GM12878 (cell line): ENCODE measurements around the gene DHX57. TPM values are rescaled to one million over a fixed set of nuclear protein-coding genes. Genes with fewer than 3 reads are reported as not detected.

Experiments used
- ATAC-seq: fragments of 200-7000 bp; cut with Tn5 transposase; 3 replicates; pipeline ENCODE4 v1.9.1; 2020; ENCODE audit warnings: mild to moderate bottlenecking, moderate library complexity
- BruUV-seq: library from RNA; stranded (reverse); fragments of 400-500 nt; replicated peaks from 2 replicates; lab custom pipeline; 2021; lab: Mats Ljungman, UMichigan
- CTCF ChIA-PET: fragments of 300-600 bp; sonication (Branson Sonifier 250); formaldehyde crosslinking; extraction: SDS; loops from one replicate; lab custom pipeline; 2021; ENCODE audit warnings: inconsistent platforms; lab: Yijun Ruan, JAX
- POLR2A ChIA-PET: fragments of 350-600 bp; formaldehyde crosslinking; extraction: SDS; loops from one replicate; lab custom pipeline; 2021; ENCODE audit warnings: inconsistent platforms; lab: Charles Lee
- RAD21 ChIA-PET: fragments of 300-600 bp; sonication (Branson Sonifier 250); formaldehyde crosslinking; loops from one replicate; lab custom pipeline; 2023; ENCODE audit warnings: antibody characterized with exemption; ENCODE audit not compliant: unreplicated experiment; lab: Charles Lee
- SMC1A ChIA-PET: fragments of 300-600 bp; sonication (Branson Sonifier 250); formaldehyde crosslinking; loops from one replicate; lab custom pipeline; 2023; ENCODE audit not compliant: unreplicated experiment, uncharacterized antibody; lab: Charles Lee
- DNase-seq: peaks from one replicate; pipeline ENCODE4 v3.0.0-alpha.2; 2011; ENCODE audit warnings: low read depth, low spot score
- FAIRE-seq: peaks from 3 replicates; lab custom pipeline; 2011; peaks lifted over from hg19 to GRCh38; lab: Jason Lieb, UNC
- H2AFZ ChIP-seq: 2 replicates; pipeline ENCODE4 v1.6.0; 2011; ENCODE audit warnings: low read depth, low read length, control low read depth; ENCODE audit not compliant: control insufficient read depth
- H3K27ac ChIP-seq: 2 replicates; pipeline ENCODE4 v1.5.1; 2011; ENCODE audit warnings: control low read depth; ENCODE audit not compliant: control insufficient read depth, insufficient read depth
- H3K27me3 ChIP-seq, 2 experiments: replicated peaks in 1 of 2; 2 replicates each; pipeline versions ENCODE4 v1.6.0 to v1.6.1; 2011; ENCODE audit warnings: low read length in 1 of 2; ENCODE audit not compliant: control insufficient read depth in 2 of 2, insufficient read depth in 2 of 2
- H3K36me3 ChIP-seq, 2 experiments: 2 replicates each; pipeline ENCODE4 v1.5.1; 2011; ENCODE audit warnings: low read length in 1 of 2; ENCODE audit not compliant: control insufficient read depth in 2 of 2, insufficient read depth in 2 of 2
- H3K4me1 ChIP-seq: 2 replicates; pipeline ENCODE4 v1.6.1; 2011; ENCODE audit warnings: mild to moderate bottlenecking, low read length, moderate library complexity, mixed read lengths; ENCODE audit not compliant: control insufficient read depth, insufficient read depth
- H3K4me2 ChIP-seq: 2 replicates; pipeline ENCODE4 v1.6.0; 2011; ENCODE audit warnings: control low read depth; ENCODE audit not compliant: control insufficient read depth, insufficient read depth
- H3K4me3 ChIP-seq: fragments of 200-600 bp; sonication (generic); 2 replicates; pipeline ENCODE4 v1.5.1; 2016
- H3K79me2 ChIP-seq: 2 replicates; pipeline ENCODE4 v1.6.0; 2011; ENCODE audit warnings: low read length; ENCODE audit not compliant: control insufficient read depth, insufficient read depth
- H3K9ac ChIP-seq: 2 replicates; pipeline ENCODE4 v1.8.0; 2011; ENCODE audit warnings: low read length, control low read depth, mixed read lengths; ENCODE audit not compliant: control insufficient read depth, insufficient read depth
- H3K9me3 ChIP-seq: replicated peaks from 3 replicates; pipeline ENCODE4 v1.5.1; 2011; ENCODE audit warnings: mild to moderate bottlenecking, low read length; ENCODE audit not compliant: control insufficient read depth, insufficient read depth
- H4K20me1 ChIP-seq: 2 replicates; pipeline ENCODE4 v1.6.0; 2011; ENCODE audit not compliant: control insufficient read depth, insufficient read depth
- BCLAF1 ChIP-seq: fragments of 450-650 bp; IDR thresholded peaks from 2 replicates; pipeline ENCODE4 v1.6.1; 2017; ENCODE audit warnings: antibody characterized with exemption, mild to moderate bottlenecking, moderate library complexity
- CBX5 ChIP-seq: sonication (generic); IDR thresholded peaks from 2 replicates; pipeline ENCODE4 v1.6.1; 2016; ENCODE audit warnings: low read depth, moderate library complexity, mild to moderate bottlenecking, inconsistent platforms
- CEBPB ChIP-seq, 2 experiments: fragments of 150-350 bp in 1 of 2; IDR thresholded peaks; 2 replicates each; pipeline ENCODE4 v1.6.1; 2012 to 2014; ENCODE audit warnings: low read depth in 2 of 2, low read length in 2 of 2, borderline replicate concordance in 1 of 2, inconsistent platforms in 1 of 2
- CREM ChIP-seq: IDR thresholded peaks from 2 replicates; pipeline ENCODE4 v1.6.1; 2014; ENCODE audit warnings: antibody characterized with exemption, low read depth
- E2F8 ChIP-seq: fragments of 450-650 bp; IDR thresholded peaks from 2 replicates; pipeline ENCODE4 v1.6.1; 2018; ENCODE audit warnings: mild to moderate bottlenecking, low read depth, moderate library complexity; ENCODE audit not compliant: partially characterized antibody
- PAX8 ChIP-seq: fragments of 450-650 bp; IDR thresholded peaks from 2 replicates; pipeline ENCODE4 v1.6.1; 2017; ENCODE audit warnings: mild to moderate bottlenecking, moderate library complexity
- RAD21 ChIP-seq: IDR thresholded peaks from 2 replicates; pipeline ENCODE4 v1.6.1; 2011; ENCODE audit warnings: mild to moderate bottlenecking, low read depth, low read length, moderate library complexity; ENCODE audit not compliant: insufficient read depth
- SP1 ChIP-seq: IDR thresholded peaks from one replicate; pipeline ENCODE4 v1.6.1; 2011; ENCODE audit warnings: low read depth, low read length
- STAT1 ChIP-seq: fragments of 450-650 bp; conservative IDR thresholded peaks from 2 replicates; pipeline ENCODE4 v1.6.1; 2014; ENCODE audit warnings: antibody characterized with exemption, mild to moderate bottlenecking
- ZBTB4 ChIP-seq: fragments of 450-650 bp; formaldehyde crosslinking; IDR thresholded peaks from 2 replicates; pipeline ENCODE4 v1.4.0; 2022; ENCODE audit warnings: mild to moderate bottlenecking, moderate library complexity
- ZNF384 ChIP-seq: IDR thresholded peaks from 2 replicates; pipeline ENCODE4 v1.6.1; 2012; ENCODE audit warnings: low read depth, mild to moderate bottlenecking, low read length, improper control_type of control experiment, borderline replicate concordance
- WGBS: methylation state at CpG from one replicate; pipeline ENCODE4 v1.1.6; 2016; ENCODE audit warnings: low lambda C conversion rate; ENCODE audit not compliant: insufficient replicate concordance, insufficient coverage; ENCODE audit errors: missing lambda C conversion rate; 5-methylcytosine and 5-hydroxymethylcytosine counted together
- in situ Hi-C: fragments of 300-500 bp; cut with MboI; formaldehyde crosslinking; loops from 9 replicates; pipeline ENCODE4 v1.14.3; 2018; ENCODE audit warnings: mixed read lengths
- intact Hi-C: fragments of 100-400 bp; cut with micrococcal nuclease; formaldehyde crosslinking; loops from one replicate; pipeline ENCODE4 v1.14.2; 2022; ENCODE audit not compliant: unreplicated experiment
- polyA plus RNA-seq, 11 experiments: library from polyadenylated mRNA; depleted of rRNA in 4 of 11; unstranded in 6 of 11; stranded (reverse) in 5 of 11; fragments of >200 nt; fragmentation: Nextera tagmentation in 4 of 11; fragmentation: Illumina TruSeq in 1 of 11; extraction: Ambion mirVana in 4 of 11; extraction: Trizol in 1 of 11; gene quantifications; 1 replicate in 1 of 11; 2 replicates in 10 of 11; pipeline versions ENCODE4 v1.2.1 to v1.2.3, GENCODE V29; 2011 to 2016; ENCODE audit warnings: inconsistent platforms in 2 of 11, missing spikeins in 2 of 11, low read depth in 1 of 11
- total RNA-seq, 4 experiments: library from RNA; depleted of rRNA in 3 of 4; stranded (reverse); fragments of >200 nt in 3 of 4; fragmentation: Illumina TruSeq in 1 of 4; extraction: Trizol in 1 of 4; gene quantifications; 2 replicates each; pipeline versions ENCODE4 v1.2.1 to v1.2.3, GENCODE V29; 2013 to 2021

DHX57 gene
- total and polyA plus RNA-seq, 10 of the 15 experiments (the other 5 are each of a cell fraction or from before 2014, with no cell fraction given), result 6.5 to 18.0 (median 15.8) TPM

GRCh38 chr2:38828460-38828859 is 47.3 kb downstream of the DHX57 start:
- FAIRE-seq, result no peak
- ChIA-PET SMC1A (interaction anchor here (1.0 to 1.4 kb wide), 2 partner anchors 9 to 14 kb away, joined by 3 read pairs; no protein-coding TSS in a partner anchor), CTCF (interaction anchor here (0.7 to 1.1 kb wide), 2 partner anchors 12 to 52 kb away, joined by 3 to 4 read pairs; no protein-coding TSS in a partner anchor)
- intact Hi-C loops, result no loop called here
- in situ Hi-C loops, result no loop called here
- Histone ChIP-seq H3K4me3 (no peak overlapping the region), H3K79me2 (no peaks in the 10 kb centered on the region), H3K9me3 (no peaks in the 10 kb centered on the region)
- TF ChIP-seq E2F8 (no peak), SP1 (no peak), ZBTB4 (CRISPR knock-in tag) (no peak), CBX5 (no peak), BCLAF1 (no peak), RAD21 (no peak), ZNF384 (no peak), PAX8 (no peak), CEBPB (IDR thresholded peaks at IDR 0.05; ENCODE audit: borderline replicate concordance in 1 of 2, low read depth in 2 of 2, low read length in 2 of 2) (no peak), CREM (no peak), STAT1 (no peak)
- TF ChIP-seq, all 136 proteins: peak for 0
- Histone ChIP-seq H3K4me2 (no peak overlapping the region), H3K27me3 (no peaks in the 10 kb centered on the region), H3K4me1 (0 out of 2 replicates have a peak, but pooled peaks cover 2% of the 10 kb centered on the region), H4K20me1 (no peaks in the 10 kb centered on the region), H3K27ac (no peak overlapping the region), H2AFZ (no peak overlapping the region), H3K36me3 (peaks cover 0 to 2% of the 10 kb centered on the region in 2 experiments; a peak in 2 of 4 replicates), H3K9ac (no peak overlapping the region)
- no TSS peak for BruUV-seq
- DNase-seq, result no peak
- RAD21 ChIA-PET, result no interaction called here
- POLR2A ChIA-PET, result interaction anchor here (0.6 kb wide), 1 partner anchor 78 kb away, joined by 5 read pairs; no protein-coding TSS in a partner anchor
- WGBS, result 88% methylated on average over 4 of the region's 4 CpGs
- ATAC-seq, result no peak
